HG03571 (cell line): ENCODE data around the gene RASSF7.

ENCODE experiments used
- ATAC-seq: cut with Tn5 transposase; IDR thresholded peaks from one replicate; pipeline ENCODE4 v1.9.1; 2021; ENCODE audit not compliant: unreplicated experiment

Gene RASSF7

DNA sequence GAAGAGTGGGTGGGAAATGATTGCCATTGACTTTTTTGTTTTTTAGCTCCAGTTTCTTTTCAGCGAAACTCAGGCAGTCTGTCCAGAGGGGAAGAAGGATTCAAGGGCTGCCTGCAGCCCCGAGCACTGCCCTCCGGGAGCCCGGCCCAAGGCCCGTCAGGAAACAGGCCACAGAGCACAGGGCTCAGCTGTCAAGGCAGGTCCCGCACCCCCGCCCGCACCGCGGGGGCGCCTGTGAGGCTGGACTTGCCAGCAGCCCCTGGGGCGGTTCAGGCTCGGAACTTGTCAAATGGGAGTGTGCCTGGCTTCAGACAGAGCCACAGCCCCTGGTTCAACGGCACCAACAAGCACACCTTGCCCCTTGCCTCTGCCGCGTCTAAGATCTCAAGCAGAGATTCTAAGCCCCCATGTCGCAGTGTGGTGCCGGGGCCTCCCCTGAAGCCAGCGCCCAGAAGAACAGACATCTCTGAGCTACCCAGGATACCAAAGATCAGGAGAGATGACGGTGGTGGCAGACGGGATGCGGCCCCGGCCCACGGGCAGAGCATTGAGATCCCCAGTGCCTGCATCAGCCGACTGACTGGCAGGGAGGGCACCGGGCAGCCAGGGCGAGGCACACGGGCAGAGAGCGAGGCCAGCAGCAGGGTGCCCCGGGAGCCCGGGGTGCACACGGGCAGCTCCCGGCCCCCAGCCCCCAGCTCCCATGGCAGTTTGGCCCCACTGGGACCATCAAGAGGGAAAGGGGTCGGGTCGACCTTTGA lies 46.4 kb downstream of the RASSF7 start:
- ATAC-seq: no peak

DNA sequence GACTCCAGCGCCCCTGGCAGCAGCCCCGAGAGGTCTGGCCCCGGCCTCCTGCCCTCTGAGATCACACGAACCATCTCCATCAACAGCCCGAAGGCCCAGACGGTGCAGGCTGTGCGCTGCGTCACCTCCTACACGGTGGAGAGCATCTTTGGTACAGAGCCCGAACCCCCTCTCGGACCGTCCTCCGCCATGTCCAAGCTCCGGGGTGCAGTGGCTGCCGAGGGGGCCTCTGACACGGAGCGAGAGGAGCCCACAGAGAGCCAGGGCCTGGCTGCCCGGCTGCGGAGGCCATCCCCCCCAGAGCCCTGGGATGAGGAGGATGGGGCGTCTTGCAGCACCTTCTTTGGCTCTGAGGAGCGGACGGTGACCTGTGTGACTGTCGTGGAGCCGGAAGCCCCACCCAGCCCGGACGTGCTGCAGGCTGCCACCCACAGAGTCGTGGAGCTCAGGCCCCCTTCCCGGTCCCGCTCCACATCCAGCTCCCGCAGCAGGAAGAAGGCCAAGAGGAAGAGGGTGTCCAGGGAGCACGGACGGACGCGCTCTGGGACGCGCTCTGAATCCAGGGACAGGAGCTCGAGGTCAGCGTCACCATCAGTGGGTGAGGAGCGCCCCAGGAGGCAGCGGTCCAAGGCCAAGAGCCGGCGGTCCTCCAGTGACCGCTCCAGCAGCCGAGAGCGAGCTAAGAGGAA lies 47.3 kb downstream of the RASSF7 start:
- no peak for ATAC-seq

DNA sequence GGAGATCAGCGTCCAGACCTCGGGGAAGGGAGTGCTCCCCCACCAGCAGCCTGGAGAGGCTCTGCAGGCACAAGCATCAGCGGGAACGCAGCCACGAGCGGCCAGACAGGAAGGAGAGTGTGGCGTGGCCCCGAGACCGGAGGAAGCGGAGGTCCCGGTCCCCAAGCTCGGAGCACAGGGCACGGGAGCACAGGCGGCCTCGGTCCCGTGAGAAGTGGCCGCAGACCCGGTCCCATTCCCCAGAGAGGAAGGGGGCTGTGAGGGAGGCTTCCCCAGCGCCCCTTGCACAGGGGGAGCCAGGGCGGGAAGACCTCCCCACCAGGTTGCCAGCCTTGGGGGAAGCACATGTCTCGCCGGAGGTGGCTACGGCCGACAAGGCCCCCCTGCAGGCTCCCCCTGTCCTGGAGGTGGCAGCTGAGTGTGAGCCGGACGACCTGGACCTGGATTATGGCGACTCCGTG lies 48.1 kb downstream of the RASSF7 start:
- ATAC-seq: no peak

DNA sequence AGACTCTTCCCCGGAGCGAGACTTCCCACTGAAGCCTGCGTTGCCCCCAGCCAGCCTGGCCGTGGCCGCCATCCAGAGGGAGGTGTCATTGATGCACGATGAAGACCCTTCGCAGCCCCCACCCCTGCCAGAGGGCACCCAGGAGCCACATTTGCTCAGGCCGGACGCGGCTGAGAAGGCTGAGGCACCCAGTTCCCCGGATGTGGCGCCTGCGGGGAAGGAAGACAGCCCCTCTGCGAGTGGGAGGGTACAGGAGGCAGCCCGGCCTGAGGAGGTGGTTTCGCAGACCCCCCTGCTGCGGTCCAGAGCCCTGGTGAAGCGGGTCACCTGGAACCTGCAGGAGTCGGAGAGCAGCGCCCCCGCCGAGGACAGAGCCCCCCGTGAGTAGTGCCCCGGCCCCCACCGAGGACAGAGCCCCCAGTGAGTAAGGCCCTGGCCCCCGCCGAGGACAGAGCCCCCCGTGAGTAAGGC lies 48.6 kb downstream of the RASSF7 start:
- ATAC-seq: no peak

DNA sequence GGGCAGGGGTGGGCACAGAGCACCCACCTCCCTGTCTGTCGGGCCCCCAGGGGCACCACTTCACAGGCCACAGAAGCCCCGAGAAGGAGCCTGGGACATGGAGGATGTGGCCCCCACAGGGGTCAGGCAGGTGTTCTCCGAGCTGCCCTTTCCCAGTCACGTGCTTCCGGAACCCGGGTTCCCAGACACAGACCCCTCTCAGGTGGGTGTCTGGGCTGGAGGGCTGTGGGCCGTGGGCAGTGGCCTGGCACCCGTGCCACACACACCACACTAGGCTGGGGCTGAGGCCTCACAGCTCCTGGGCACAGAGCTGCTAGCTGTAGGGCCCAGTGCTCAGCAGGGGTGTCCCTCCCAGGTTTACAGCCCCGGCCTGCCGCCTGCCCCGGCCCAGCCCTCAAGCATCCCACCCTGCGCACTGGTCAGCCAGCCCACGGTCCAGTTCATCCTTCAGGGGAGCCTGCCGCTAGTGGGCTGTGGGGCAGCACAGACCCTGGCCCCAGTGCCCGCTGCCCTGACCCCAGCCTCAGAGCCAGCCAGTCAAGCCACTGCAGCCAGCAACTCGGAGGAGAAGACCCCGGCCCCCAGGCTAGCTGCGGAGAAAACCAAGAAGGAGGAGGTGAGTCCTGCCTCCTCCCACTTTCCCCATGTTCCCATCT lies 49.5 kb downstream of the RASSF7 start:
- no peak for ATAC-seq

DNA sequence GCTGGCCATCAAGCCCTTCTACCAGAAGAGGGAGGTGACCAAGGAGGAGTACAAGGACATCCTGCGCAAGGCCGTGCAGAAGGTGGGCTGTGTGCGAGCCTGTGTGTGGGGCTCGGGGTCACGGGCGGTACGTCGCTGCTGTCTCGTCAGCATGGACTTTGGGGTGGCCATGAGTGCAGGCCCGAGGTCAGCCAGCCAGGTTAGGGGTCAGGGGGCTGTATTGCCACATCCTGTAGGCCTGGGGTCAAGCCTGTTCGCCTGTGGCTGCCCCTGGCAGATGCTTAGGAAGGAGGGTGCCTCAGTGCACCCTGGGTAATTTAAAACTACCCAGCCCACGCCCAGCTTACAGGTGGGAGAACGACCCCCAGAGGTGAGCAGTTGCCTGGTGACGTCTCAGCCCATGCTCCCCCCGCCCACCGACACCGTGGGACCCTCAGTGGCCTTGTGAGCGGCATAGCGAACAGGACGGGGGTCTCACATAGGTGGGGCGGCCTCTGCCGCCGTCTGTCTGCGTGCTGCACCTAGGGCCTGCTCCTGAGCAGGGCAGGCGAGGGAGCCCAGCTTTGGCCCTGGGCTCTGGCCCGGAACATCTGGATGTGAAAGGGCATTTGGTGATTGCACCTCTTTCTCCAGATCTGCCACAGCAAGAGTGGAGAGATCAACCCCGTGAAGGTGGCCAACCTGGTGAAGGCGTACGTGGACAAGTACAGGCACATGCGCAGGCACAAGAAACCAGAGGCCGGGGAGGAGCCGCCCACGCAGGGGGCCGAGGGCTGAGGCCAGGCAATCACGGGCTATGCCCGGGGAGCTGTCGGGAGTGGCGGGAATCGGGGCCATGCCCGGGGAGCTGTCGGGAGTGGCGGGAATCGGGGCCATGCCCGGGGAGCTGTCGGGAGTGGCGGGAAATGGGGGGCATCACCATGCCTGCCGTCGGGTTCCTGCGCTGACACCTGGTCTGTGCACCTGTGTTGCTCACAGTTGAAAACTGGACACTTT lies 50.5 kb downstream of the RASSF7 start:
- no peak for ATAC-seq

DNA sequence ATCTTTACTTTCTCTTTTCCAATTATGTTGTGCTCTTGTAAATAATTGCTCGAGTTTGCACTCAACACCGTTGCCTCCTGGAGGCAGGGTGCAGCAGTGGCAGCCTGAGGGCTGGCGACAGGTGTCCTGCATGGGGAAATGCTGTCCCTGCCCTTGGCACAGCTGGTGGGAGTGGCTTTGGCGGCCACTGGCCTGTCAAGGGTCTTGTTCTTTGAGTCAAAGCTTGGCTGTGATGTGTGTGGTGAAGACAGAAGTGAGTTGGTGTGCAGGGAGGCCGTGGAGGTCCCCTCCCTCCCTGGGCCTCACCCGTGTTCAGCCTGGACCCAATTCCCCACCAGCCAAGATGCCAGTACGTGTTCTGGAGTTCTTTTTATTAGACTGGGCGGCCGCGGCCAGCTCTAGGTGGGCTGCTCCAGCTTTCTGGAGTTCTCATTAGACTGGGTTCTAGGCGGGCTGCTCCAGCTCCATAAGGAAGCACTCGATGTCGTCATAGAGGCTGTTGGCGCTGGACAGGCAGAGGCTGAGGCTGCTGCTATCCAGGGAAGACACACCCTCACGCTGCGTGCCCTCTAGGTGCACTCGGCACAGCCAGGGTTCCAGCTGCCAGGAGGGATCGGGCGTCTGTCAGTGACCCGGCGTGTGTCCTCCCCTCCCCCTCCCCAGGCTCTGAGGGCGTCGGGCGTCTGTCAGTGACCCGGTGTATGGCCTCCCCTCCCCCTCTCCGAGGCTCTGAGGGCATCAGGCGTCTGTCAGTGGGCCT lies 51.6 kb downstream of the RASSF7 start:
- ATAC-seq: no peak

DNA sequence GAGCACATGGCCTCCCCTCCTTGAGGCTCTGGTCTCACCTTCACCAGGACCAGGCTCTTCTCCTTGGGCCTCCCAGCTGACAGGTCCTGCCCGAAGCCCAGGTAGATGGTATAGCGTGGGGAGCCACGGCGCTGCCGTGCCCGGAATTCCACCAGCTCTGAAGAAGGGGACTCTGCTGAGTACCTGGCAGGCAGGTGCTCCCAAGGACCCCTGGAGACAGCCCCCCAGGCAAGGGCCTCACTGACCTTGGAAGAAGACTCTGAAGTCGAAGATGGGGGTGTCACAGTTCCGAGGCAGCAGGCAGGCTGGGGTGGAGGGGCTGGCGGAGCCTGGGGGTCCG lies 52.2 kb downstream of the RASSF7 start:
- ATAC-seq: no peak

DNA sequence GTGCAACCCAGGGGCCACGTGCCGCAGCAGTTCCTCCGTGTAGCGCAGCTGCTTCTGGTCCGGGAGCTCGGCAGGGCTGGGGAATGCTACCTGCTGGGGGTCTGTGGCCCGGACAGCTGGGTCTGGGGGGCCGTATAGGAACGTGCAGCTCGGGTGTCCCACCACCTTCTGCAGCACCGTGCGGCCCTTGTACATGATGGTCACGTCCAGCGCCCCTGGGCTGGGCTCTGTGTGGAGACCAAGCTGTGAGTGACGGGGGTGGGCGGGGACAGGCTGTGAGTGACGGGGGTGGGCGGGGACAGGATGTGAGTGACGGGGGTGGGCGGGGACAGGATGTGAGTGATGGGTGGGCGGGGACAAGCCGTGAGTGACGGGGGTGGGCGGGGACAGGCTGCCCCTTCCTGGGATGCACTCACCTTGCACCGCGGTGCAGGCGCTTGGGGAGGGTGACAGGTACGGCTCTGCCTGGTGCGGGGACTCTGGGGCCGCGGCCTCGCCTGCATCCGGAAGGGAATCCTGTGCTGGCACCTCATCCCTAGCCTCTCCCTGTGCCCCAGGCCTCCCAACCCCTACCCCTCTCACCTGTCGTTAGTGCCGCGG lies 52.7 kb downstream of the RASSF7 start:
- ATAC-seq: no peak
